IPS-15b (cell line): ENCODE measurements around the gene COX15.

Source experiments
- H3K27me3 ChIP-seq: one replicate; pipeline ENCODE4 v1.6.1; 2013; ENCODE audit warnings: low read length; ENCODE audit not compliant: control insufficient read depth, insufficient read depth
- H3K36me3 ChIP-seq: one replicate; pipeline ENCODE4 v1.6.1; 2013; ENCODE audit warnings: low read length; ENCODE audit not compliant: control insufficient read depth, insufficient read depth
- H3K4me1 ChIP-seq: one replicate; pipeline ENCODE4 v1.6.1; 2013; ENCODE audit warnings: mild to moderate bottlenecking, low read length; ENCODE audit not compliant: control insufficient read depth, insufficient read depth
- H3K4me3 ChIP-seq: one replicate; pipeline ENCODE4 v1.5.1; 2013; ENCODE audit warnings: low read depth, low read length
- H3K9ac ChIP-seq: one replicate; pipeline ENCODE4 v1.6.1; 2013; ENCODE audit warnings: low read depth, mild to moderate bottlenecking, low read length
- H3K9me3 ChIP-seq: one replicate; pipeline ENCODE4 v1.6.1; 2013; ENCODE audit warnings: mild to moderate bottlenecking, low read length; ENCODE audit not compliant: control insufficient read depth, insufficient read depth

The COX15 gene

GRCh38 chr10:99732033-99732842 lies at the start of gene COX15, which contains the start of gene CUTC:
Gene COX15, minus strand, starts transcription at chr10:99732127. Its CDS starts 78 bp downstream, at chr10:99732049.
Gene CUTC, plus strand, starts transcription at chr10:99732234. Its CDS starts 115 bp downstream, at chr10:99732349.
- Histone ChIP-seq H3K9me3 (no peaks in the 10 kb centered on the region), H3K36me3 (peaks cover 5% of the 10 kb centered on the region), H3K4me1 (peaks cover 4% of the 10 kb centered on the region), H3K9ac (peak within 1 kb of the TSS; percentile 88), H3K27me3 (no peaks in the 10 kb centered on the region), H3K4me3 (peak within 1 kb of the TSS; percentile 89)

GRCh38 chr10:99779335-99779734 lies 47.4 kb upstream of the COX15 start:
- H3K4me1 ChIP-seq: peaks cover 7% of the 10 kb centered on the region

GRCh38 chr10:99777918-99778714 lies 46.2 kb upstream of the COX15 start:
- H3K4me1 ChIP-seq: peaks cover 5% of the 10 kb centered on the region
- no peaks in the 10 kb centered on the region for H3K9me3 ChIP-seq
- H3K36me3 ChIP-seq: no peaks in the 10 kb centered on the region
- H3K27me3 ChIP-seq: no peaks in the 10 kb centered on the region
- no peak overlapping the region for H3K9ac ChIP-seq
- no peak overlapping the region for H3K4me3 ChIP-seq

More at GRCh38 chr10:99779335-99779734, 47.4 kb upstream of the COX15 start:
- H3K9me3 ChIP-seq: no peaks in the 10 kb centered on the region
- H3K27me3 ChIP-seq: no peaks in the 10 kb centered on the region
- H3K4me3 ChIP-seq: no peak overlapping the region
- H3K36me3 ChIP-seq: no peaks in the 10 kb centered on the region
- H3K9ac ChIP-seq: no peak overlapping the region

GRCh38 chr10:99775850-99776249 lies 43.9 kb upstream of the COX15 start:
- Histone ChIP-seq H3K4me3 (no peak overlapping the region), H3K36me3 (no peaks in the 10 kb centered on the region), H3K27me3 (no peaks in the 10 kb centered on the region), H3K9me3 (no peaks in the 10 kb centered on the region), H3K4me1 (peaks cover 5% of the 10 kb centered on the region), H3K9ac (no peak overlapping the region)

- Histone ChIP-seq H3K4me1 (no peaks in the 10 kb centered on the region), H3K36me3 (no peaks in the 10 kb centered on the region), H3K9me3 (no peaks in the 10 kb centered on the region), H3K27me3 (no peaks in the 10 kb centered on the region), H3K4me3 (no peak overlapping the region), H3K9ac (no peak overlapping the region)
Measured at GRCh38 chr10:99770408-99771045, 38.6 kb upstream of the COX15 start.

GRCh38 chr10:99769706-99770105 lies 37.8 kb upstream of the COX15 start:
- Histone ChIP-seq H3K9ac (no peak overlapping the region), H3K4me1 (no peaks in the 10 kb centered on the region), H3K27me3 (no peaks in the 10 kb centered on the region), H3K4me3 (no peak overlapping the region), H3K9me3 (no peaks in the 10 kb centered on the region), H3K36me3 (no peaks in the 10 kb centered on the region)

GRCh38 chr10:99768556-99768955 lies 36.6 kb upstream of the COX15 start:
- Histone ChIP-seq H3K36me3 (no peaks in the 10 kb centered on the region), H3K27me3 (no peaks in the 10 kb centered on the region), H3K9ac (no peak overlapping the region), H3K9me3 (no peaks in the 10 kb centered on the region), H3K4me3 (no peak overlapping the region), H3K4me1 (no peaks in the 10 kb centered on the region)

- no peak overlapping the region for H3K9ac ChIP-seq
- no peak overlapping the region for H3K4me3 ChIP-seq
- H3K27me3 ChIP-seq: no peaks in the 10 kb centered on the region
- no peaks in the 10 kb centered on the region for H3K9me3 ChIP-seq
- no peaks in the 10 kb centered on the region for H3K36me3 ChIP-seq
- H3K4me1 ChIP-seq: no peaks in the 10 kb centered on the region
Measured at GRCh38 chr10:99767901-99768300, 36.0 kb upstream of the COX15 start.

- Histone ChIP-seq H3K4me3 (no peak overlapping the region), H3K27me3 (no peaks in the 10 kb centered on the region), H3K4me1 (no peaks in the 10 kb centered on the region), H3K36me3 (no peaks in the 10 kb centered on the region), H3K9me3 (no peaks in the 10 kb centered on the region), H3K9ac (no peak overlapping the region)
Measured at GRCh38 chr10:99766302-99766681, 34.4 kb upstream of the COX15 start.

- Histone ChIP-seq H3K4me3 (no peak overlapping the region), H3K27me3 (no peaks in the 10 kb centered on the region), H3K9ac (no peak overlapping the region), H3K9me3 (no peaks in the 10 kb centered on the region), H3K4me1 (no peaks in the 10 kb centered on the region), H3K36me3 (no peaks in the 10 kb centered on the region)
Measured at GRCh38 chr10:99765672-99766301, 33.9 kb upstream of the COX15 start.

GRCh38 chr10:99761365-99761764 lies 29.4 kb upstream of the COX15 start:
- Histone ChIP-seq H3K36me3 (no peaks in the 10 kb centered on the region), H3K9me3 (no peaks in the 10 kb centered on the region), H3K27me3 (no peaks in the 10 kb centered on the region), H3K4me3 (no peak overlapping the region), H3K4me1 (no peaks in the 10 kb centered on the region), H3K9ac (no peak overlapping the region)
